ENCODE data around the gene COPS8.

Gene COPS8

GRCh38 chr2:237101118-237101979, 15.7 kb downstream of the COPS8 start:
- Histone ChIP-seq H3K9me3 (ENCODE audit: low read depth, low read length) (no peaks in the 10 kb centered on the region), H3K4me3 (no peak overlapping the region), H3K9ac (ENCODE audit: insufficient read length) (no peak overlapping the region), H3K36me3 (ENCODE audit: insufficient read depth, low read length) (peaks cover 48% of the 10 kb centered on the region), H3K27ac (no peak overlapping the region)
- DNase-seq (ENCODE audit: low read depth, low spot score): no peak
- no peak for TF ChIP-seq EZH2 (IDR thresholded peaks at IDR 0.05)
- no peak for TF ChIP-seq FOXP2 (optimal IDR thresholded peaks at IDR 0.05; ENCODE audit: control extremely low read depth, extremely low read length, insufficient read depth)
- TF ChIP-seq POLR2AphosphoS5 (IDR thresholded peaks at IDR 0.05; ENCODE audit: borderline replicate concordance, low read depth, low read length): no peak

- no peak overlapping the region for H3K9ac ChIP-seq (ENCODE audit: insufficient read length)
- TF ChIP-seq FOXP2 (optimal IDR thresholded peaks at IDR 0.05; ENCODE audit: control extremely low read depth, extremely low read length, insufficient read depth): no peak
- no peak for TF ChIP-seq POLR2AphosphoS5 (IDR thresholded peaks at IDR 0.05; ENCODE audit: borderline replicate concordance, low read depth, low read length)
- no peak for TF ChIP-seq EZH2 (IDR thresholded peaks at IDR 0.05)
- no peak for DNase-seq (ENCODE audit: low read depth, low spot score)
- H3K36me3 ChIP-seq (ENCODE audit: insufficient read depth, low read length): peaks cover 38% of the 10 kb centered on the region
- H3K27ac ChIP-seq: no peak overlapping the region
- no peaks in the 10 kb centered on the region for H3K9me3 ChIP-seq (ENCODE audit: low read depth, low read length)
- no peak overlapping the region for H3K4me3 ChIP-seq
These were observed 16.7 kb downstream of the COPS8 start for GRCh38 chr2:237102428-237102827.

- no peaks in the 10 kb centered on the region for H3K36me3 ChIP-seq (ENCODE audit: insufficient read depth, low read length)
- TF ChIP-seq POLR2AphosphoS5 (IDR thresholded peaks at IDR 0.05; ENCODE audit: borderline replicate concordance, low read depth, low read length) (no peak), FOXP2 (optimal IDR thresholded peaks at IDR 0.05; ENCODE audit: control extremely low read depth, extremely low read length, insufficient read depth) (no peak), EZH2 (IDR thresholded peaks at IDR 0.05) (no peak)
- H3K9me3 ChIP-seq (ENCODE audit: low read depth, low read length): no peaks in the 10 kb centered on the region
- peak; percentile 51 for DNase-seq (ENCODE audit: low read depth, low spot score)
- no peak overlapping the region for H3K27ac ChIP-seq
- H3K4me3 ChIP-seq: no peak overlapping the region
- H3K9ac ChIP-seq (ENCODE audit: insufficient read length): no peak overlapping the region
These were observed 23.8 kb downstream of the COPS8 start for GRCh38 chr2:237109421-237109934.

GRCh38 chr2:237113026-237113795, 27.5 kb downstream of the COPS8 start:
- no peak for TF ChIP-seq FOXP2 (optimal IDR thresholded peaks at IDR 0.05; ENCODE audit: control extremely low read depth, extremely low read length, insufficient read depth)
- TF ChIP-seq EZH2 (IDR thresholded peaks at IDR 0.05): no peak
- no peak for TF ChIP-seq POLR2AphosphoS5 (IDR thresholded peaks at IDR 0.05; ENCODE audit: borderline replicate concordance, low read depth, low read length)
- no peaks in the 10 kb centered on the region for H3K36me3 ChIP-seq (ENCODE audit: insufficient read depth, low read length)

GRCh38 chr2:237115870-237116269, 30.2 kb downstream of the COPS8 start:
- no peak overlapping the region for H3K27ac ChIP-seq
- no peaks in the 10 kb centered on the region for H3K9me3 ChIP-seq (ENCODE audit: low read depth, low read length)
- DNase-seq (ENCODE audit: low read depth, low spot score): no peak
- no peak overlapping the region for H3K4me3 ChIP-seq
- TF ChIP-seq FOXP2 (optimal IDR thresholded peaks at IDR 0.05; ENCODE audit: control extremely low read depth, extremely low read length, insufficient read depth) (no peak), POLR2AphosphoS5 (IDR thresholded peaks at IDR 0.05; ENCODE audit: borderline replicate concordance, low read depth, low read length) (no peak), EZH2 (IDR thresholded peaks at IDR 0.05) (no peak)
- H3K36me3 ChIP-seq (ENCODE audit: insufficient read depth, low read length): no peaks in the 10 kb centered on the region
- no peak overlapping the region for H3K9ac ChIP-seq (ENCODE audit: insufficient read length)

More at GRCh38 chr2:237113026-237113795, 27.5 kb downstream of the COPS8 start:
- H3K9me3 ChIP-seq (ENCODE audit: low read depth, low read length): no peaks in the 10 kb centered on the region
- no peak overlapping the region for H3K4me3 ChIP-seq
- no peak for DNase-seq (ENCODE audit: low read depth, low spot score)
- no peak overlapping the region for H3K9ac ChIP-seq (ENCODE audit: insufficient read length)
- H3K27ac ChIP-seq: no peak overlapping the region

- Histone ChIP-seq H3K27ac (no peak overlapping the region), H3K9ac (ENCODE audit: insufficient read length) (no peak overlapping the region), H3K36me3 (ENCODE audit: insufficient read depth, low read length) (no peaks in the 10 kb centered on the region), H3K4me3 (no peak overlapping the region), H3K9me3 (ENCODE audit: low read depth, low read length) (no peaks in the 10 kb centered on the region)
- no peak for TF ChIP-seq EZH2 (IDR thresholded peaks at IDR 0.05)
- no peak for TF ChIP-seq POLR2AphosphoS5 (IDR thresholded peaks at IDR 0.05; ENCODE audit: borderline replicate concordance, low read depth, low read length)
- no peak for TF ChIP-seq FOXP2 (optimal IDR thresholded peaks at IDR 0.05; ENCODE audit: control extremely low read depth, extremely low read length, insufficient read depth)
- no peak for DNase-seq (ENCODE audit: low read depth, low spot score)
These were observed 30.7 kb downstream of the COPS8 start for GRCh38 chr2:237116431-237116830.

GRCh38 chr2:237118025-237118424, 32.3 kb downstream of the COPS8 start:
- Histone ChIP-seq H3K9me3 (ENCODE audit: low read depth, low read length) (no peaks in the 10 kb centered on the region), H3K27ac (no peak overlapping the region), H3K4me3 (no peak overlapping the region), H3K9ac (ENCODE audit: insufficient read length) (no peak overlapping the region), H3K36me3 (ENCODE audit: insufficient read depth, low read length) (no peaks in the 10 kb centered on the region)
- no peak for DNase-seq (ENCODE audit: low read depth, low spot score)
- no peak for TF ChIP-seq EZH2 (IDR thresholded peaks at IDR 0.05)
- no peak for TF ChIP-seq FOXP2 (optimal IDR thresholded peaks at IDR 0.05; ENCODE audit: control extremely low read depth, extremely low read length, insufficient read depth)
- TF ChIP-seq POLR2AphosphoS5 (IDR thresholded peaks at IDR 0.05; ENCODE audit: borderline replicate concordance, low read depth, low read length): no peak

- no peak overlapping the region for H3K27ac ChIP-seq
- H3K4me3 ChIP-seq: no peak overlapping the region
- no peaks in the 10 kb centered on the region for H3K36me3 ChIP-seq (ENCODE audit: insufficient read depth, low read length)
- H3K9me3 ChIP-seq (ENCODE audit: low read depth, low read length): no peaks in the 10 kb centered on the region
- H3K9ac ChIP-seq (ENCODE audit: insufficient read length): no peak overlapping the region
- TF ChIP-seq POLR2AphosphoS5 (IDR thresholded peaks at IDR 0.05; ENCODE audit: borderline replicate concordance, low read depth, low read length): no peak
- no peak for TF ChIP-seq EZH2 (IDR thresholded peaks at IDR 0.05)
- TF ChIP-seq FOXP2 (optimal IDR thresholded peaks at IDR 0.05; ENCODE audit: control extremely low read depth, extremely low read length, insufficient read depth): no peak
- no peak for DNase-seq (ENCODE audit: low read depth, low spot score)
These were observed 33.0 kb downstream of the COPS8 start for GRCh38 chr2:237118561-237119155.
